ENCODE measurements around the gene RIPK4.

DNA sequence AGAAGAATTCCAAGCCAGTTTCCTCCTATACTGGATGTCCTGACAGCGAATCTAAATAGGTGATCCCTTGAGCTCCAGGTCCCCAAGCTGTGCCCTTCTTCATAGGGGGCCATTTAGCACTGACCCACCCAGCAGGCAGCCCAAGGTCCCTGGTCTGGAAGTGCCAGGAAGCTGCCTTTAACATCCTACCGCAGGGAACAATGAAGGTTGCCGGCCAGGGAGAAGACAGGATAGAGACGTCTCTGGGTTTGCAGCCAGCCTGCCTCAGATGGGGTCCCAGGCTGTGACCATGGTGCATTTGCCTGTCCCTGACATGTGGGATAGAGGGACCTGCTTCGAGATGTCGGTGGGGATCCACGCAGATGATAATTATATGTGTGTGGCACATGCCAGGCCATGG lies 2.7 kb upstream of the RIPK4 start:
- TF ChIP-seq, protein P1, sequence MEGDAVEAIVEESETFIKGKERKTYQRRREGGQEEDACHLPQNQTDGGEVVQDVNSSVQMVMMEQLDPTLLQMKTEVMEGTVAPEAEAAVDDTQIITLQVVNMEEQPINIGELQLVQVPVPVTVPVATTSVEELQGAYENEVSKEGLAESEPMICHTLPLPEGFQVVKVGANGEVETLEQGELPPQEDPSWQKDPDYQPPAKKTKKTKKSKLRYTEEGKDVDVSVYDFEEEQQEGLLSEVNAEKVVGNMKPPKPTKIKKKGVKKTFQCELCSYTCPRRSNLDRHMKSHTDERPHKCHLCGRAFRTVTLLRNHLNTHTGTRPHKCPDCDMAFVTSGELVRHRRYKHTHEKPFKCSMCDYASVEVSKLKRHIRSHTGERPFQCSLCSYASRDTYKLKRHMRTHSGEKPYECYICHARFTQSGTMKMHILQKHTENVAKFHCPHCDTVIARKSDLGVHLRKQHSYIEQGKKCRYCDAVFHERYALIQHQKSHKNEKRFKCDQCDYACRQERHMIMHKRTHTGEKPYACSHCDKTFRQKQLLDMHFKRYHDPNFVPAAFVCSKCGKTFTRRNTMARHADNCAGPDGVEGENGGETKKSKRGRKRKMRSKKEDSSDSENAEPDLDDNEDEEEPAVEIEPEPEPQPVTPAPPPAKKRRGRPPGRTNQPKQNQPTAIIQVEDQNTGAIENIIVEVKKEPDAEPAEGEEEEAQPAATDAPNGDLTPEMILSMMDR (conservative IDR thresholded peaks at IDR 0.05; ENCODE audit: low read depth, low read length), result no peak
- TF ChIP-seq EZH2phosphoT487 (IDR thresholded peaks at IDR 0.05; ENCODE audit: borderline replicate concordance, low read length), result no peak
